CD14-positive monocyte (primary cell): ENCODE results near the gene DENND2C. TPM values are rescaled to one million over a fixed set of nuclear protein-coding genes. Genes with fewer than 3 reads are reported as not detected.

Source experiments
- DNase-seq, 3 donors: peaks; one replicate each; pipeline ENCODE4 v3.0.0-alpha.2; 2011 to 2022
- H2AFZ ChIP-seq: 2 replicates; pipeline ENCODE4 v1.6.0; 2012; ENCODE audit warnings: mild to moderate bottlenecking, low read depth, low read length, inconsistent platforms; ENCODE audit not compliant: insufficient read depth, poor library complexity, severe bottlenecking
- H3K27ac ChIP-seq, 2 donors: 1 replicate in 1 of 2; 2 replicates in 1 of 2; pipeline ENCODE4 v1.5.1; 2012 to 2013; ENCODE audit warnings: low read length in 2 of 2, control low read depth in 1 of 2, inconsistent platforms in 1 of 2, low read depth in 1 of 2, mild to moderate bottlenecking in 1 of 2
- H3K27me3 ChIP-seq, 2 donors: one replicate each; pipeline versions ENCODE4 v1.6.0 to v1.6.1; 2011 to 2013; ENCODE audit warnings: low read length in 2 of 2; ENCODE audit not compliant: control insufficient read depth in 2 of 2, insufficient read depth in 2 of 2
- H3K36me3 ChIP-seq, 2 donors: replicated peaks in 1 of 2; 1 replicate in 1 of 2; 2 replicates in 1 of 2; pipeline versions ENCODE4 v1.5.1 to v1.6.1; 2012 to 2013; ENCODE audit warnings: low read length in 2 of 2, control low read depth in 1 of 2, inconsistent platforms in 1 of 2, mild to moderate bottlenecking in 1 of 2; ENCODE audit not compliant: insufficient read depth in 2 of 2, control insufficient read depth in 1 of 2
- H3K4me1 ChIP-seq, 2 donors: 1 replicate in 1 of 2; 2 replicates in 1 of 2; pipeline versions ENCODE4 v1.5.1 to v1.6.1; 2012 to 2013; ENCODE audit warnings: low read length in 2 of 2, control low read depth in 1 of 2, inconsistent platforms in 1 of 2, mild to moderate bottlenecking in 1 of 2, moderate library complexity in 1 of 2; ENCODE audit not compliant: insufficient read depth in 2 of 2, control insufficient read depth in 1 of 2
- H3K4me2 ChIP-seq: replicated peaks from 2 replicates; pipeline ENCODE3; 2012; ENCODE audit warnings: low read length, moderate library complexity, mild to moderate bottlenecking; ENCODE audit not compliant: poor library complexity, severe bottlenecking; ENCODE audit errors: extremely low read depth
- H3K4me3 ChIP-seq, 3 experiments: fragments of 200-600 bp in 1 of 3; sonication (generic) in 1 of 3; replicated peaks in 1 of 3; 1 replicate in 2 of 3; 2 replicates in 1 of 3; pipeline ENCODE4 v1.5.1; 2011 to 2013; ENCODE audit warnings: low read length in 3 of 3, mild to moderate bottlenecking in 3 of 3, control low read depth in 2 of 3, low read depth in 2 of 3, inconsistent platforms in 1 of 3, moderate library complexity in 1 of 3
- H3K79me2 ChIP-seq: 2 replicates; pipeline ENCODE4 v1.6.0; 2012; ENCODE audit warnings: mild to moderate bottlenecking, control low read depth, inconsistent platforms, low read length, moderate library complexity; ENCODE audit not compliant: insufficient read depth
- H3K9ac ChIP-seq: 2 replicates; pipeline ENCODE4 v1.6.0; 2017; ENCODE audit warnings: low read length, mild to moderate bottlenecking; ENCODE audit not compliant: insufficient read depth, poor library complexity, severe bottlenecking
- H3K9me3 ChIP-seq, 2 donors: replicated peaks in 1 of 2; 1 replicate in 1 of 2; 2 replicates in 1 of 2; pipeline versions ENCODE4 v1.5.1 to v1.6.1; 2012 to 2013; ENCODE audit warnings: low read length in 2 of 2, control low read depth in 1 of 2; ENCODE audit not compliant: control insufficient read depth in 1 of 2, insufficient read depth in 1 of 2
- H4K20me1 ChIP-seq: 2 replicates; pipeline ENCODE4 v1.6.0; 2012; ENCODE audit warnings: mild to moderate bottlenecking, low read length, control low read depth, moderate library complexity; ENCODE audit not compliant: insufficient read depth
- H3K27ac Mint-ChIP-seq, 7 donors: one replicate each; pipeline ENCODE4 v1.8.0; 2020; ENCODE audit warnings: mild to moderate bottlenecking in 7 of 7, mixed read lengths in 7 of 7, moderate library complexity in 6 of 7, inconsistent platforms in 2 of 7
- H3K27me3 Mint-ChIP-seq, 3 donors: one replicate each; pipeline ENCODE4 v1.8.0; 2021 to 2022; ENCODE audit warnings: low read depth in 3 of 3, mild to moderate bottlenecking in 3 of 3, mixed read lengths in 3 of 3, moderate library complexity in 3 of 3, inconsistent platforms in 1 of 3
- H3K36me3 Mint-ChIP-seq, 2 donors: one replicate each; pipeline ENCODE4 v1.8.0; 2020; ENCODE audit warnings: mixed read lengths in 2 of 2, inconsistent platforms in 1 of 2, mild to moderate bottlenecking in 1 of 2
- H3K4me1 Mint-ChIP-seq: one replicate; pipeline ENCODE4 v1.8.0; 2020; ENCODE audit warnings: mild to moderate bottlenecking, mixed read lengths
- H3K4me3 Mint-ChIP-seq, 2 donors: one replicate each; pipeline ENCODE4 v1.8.0; 2020; ENCODE audit warnings: mild to moderate bottlenecking in 2 of 2, mixed read lengths in 2 of 2, moderate library complexity in 1 of 2
- H3K9me3 Mint-ChIP-seq, 7 donors: one replicate each; pipeline ENCODE4 v1.8.0; 2020 to 2022; ENCODE audit warnings: mixed read lengths in 7 of 7, mild to moderate bottlenecking in 6 of 7, moderate library complexity in 6 of 7, inconsistent platforms in 2 of 7
- WGBS: methylation state at CpG from one replicate; pipeline ENCODE4 v1.1.5; 2013; ENCODE audit warnings: missing lambda C conversion rate; ENCODE audit not compliant: insufficient coverage; 5-methylcytosine and 5-hydroxymethylcytosine counted together
- intact Hi-C, 2 donors: fragments of 100-400 bp; cut with micrococcal nuclease; formaldehyde crosslinking; loops; one replicate each; pipeline versions ENCODE4 v1.15.0 to v1.15.1; 2023
- polyA plus RNA-seq, 3 donors: library from polyadenylated mRNA; depleted of rRNA in 1 of 3; unstranded in 2 of 3; stranded (reverse) in 1 of 3; fragments of 300-500 nt in 2 of 3; fragments of >200 nt in 1 of 3; fragmentation: Illumina TruSeq in 2 of 3; gene quantifications; 1 replicate in 2 of 3; 2 replicates in 1 of 3; pipeline ENCODE4 v1.2.3, GENCODE V29; 2012 to 2021
- TF ChIP-seq, protein P1 (sequence below): fragments of 200-600 bp; IDR thresholded peaks from one replicate; pipeline ENCODE4 v1.8.0; 2022; ENCODE audit warnings: antibody characterized with exemption, mild to moderate bottlenecking

DENND2C gene
- polyA plus RNA-seq, 3 donors, result 0.03 to 0.07 (median 0.06) TPM

DNA sequence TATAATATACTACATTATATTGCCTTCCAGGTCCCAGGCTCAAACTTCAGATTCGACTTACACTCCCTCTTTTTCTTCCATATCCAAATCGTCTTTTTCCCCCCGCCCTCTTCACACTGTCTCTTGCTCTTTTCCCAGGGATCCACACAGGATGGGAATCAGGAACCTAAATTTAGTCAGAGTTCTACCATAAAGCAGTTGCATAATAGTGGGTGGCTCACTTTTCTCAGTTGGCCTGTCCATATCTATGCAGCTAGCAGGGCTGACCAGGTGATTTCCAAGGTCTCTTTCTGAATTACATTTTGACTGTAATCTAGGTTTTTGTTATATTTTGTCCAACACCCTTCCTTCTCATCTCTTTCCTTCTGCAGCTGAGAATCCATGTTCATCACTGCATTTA is 80.7 kb downstream of the DENND2C start:
- Histone ChIP-seq H3K4me1 (no peaks in the 10 kb centered on the region), H3K79me2 (no peaks in the 10 kb centered on the region), H3K4me3 (no peak overlapping the region), H4K20me1 (no peaks in the 10 kb centered on the region), H3K9me3 (no peaks in the 10 kb centered on the region), H3K9ac (no peak overlapping the region), H2AFZ (no peak overlapping the region), H3K27ac (no peak overlapping the region), H3K4me2 (no peak overlapping the region), H3K27me3 (peaks cover 8 to 17% of the 10 kb centered on the region in 2 donors), H3K36me3 (no peaks in the 10 kb centered on the region)
- WGBS, result 95% methylated on average over 3 of the region's 3 CpGs
- intact Hi-C loops, result loop anchor here (5.0 to 10.0 kb wide), 4 partner anchors 74 to 183 kb away; partner anchors contain the start of gene TRIM33 (in 1 of the 2)
- no peak for DNase-seq
- TF ChIP-seq, protein P1, sequence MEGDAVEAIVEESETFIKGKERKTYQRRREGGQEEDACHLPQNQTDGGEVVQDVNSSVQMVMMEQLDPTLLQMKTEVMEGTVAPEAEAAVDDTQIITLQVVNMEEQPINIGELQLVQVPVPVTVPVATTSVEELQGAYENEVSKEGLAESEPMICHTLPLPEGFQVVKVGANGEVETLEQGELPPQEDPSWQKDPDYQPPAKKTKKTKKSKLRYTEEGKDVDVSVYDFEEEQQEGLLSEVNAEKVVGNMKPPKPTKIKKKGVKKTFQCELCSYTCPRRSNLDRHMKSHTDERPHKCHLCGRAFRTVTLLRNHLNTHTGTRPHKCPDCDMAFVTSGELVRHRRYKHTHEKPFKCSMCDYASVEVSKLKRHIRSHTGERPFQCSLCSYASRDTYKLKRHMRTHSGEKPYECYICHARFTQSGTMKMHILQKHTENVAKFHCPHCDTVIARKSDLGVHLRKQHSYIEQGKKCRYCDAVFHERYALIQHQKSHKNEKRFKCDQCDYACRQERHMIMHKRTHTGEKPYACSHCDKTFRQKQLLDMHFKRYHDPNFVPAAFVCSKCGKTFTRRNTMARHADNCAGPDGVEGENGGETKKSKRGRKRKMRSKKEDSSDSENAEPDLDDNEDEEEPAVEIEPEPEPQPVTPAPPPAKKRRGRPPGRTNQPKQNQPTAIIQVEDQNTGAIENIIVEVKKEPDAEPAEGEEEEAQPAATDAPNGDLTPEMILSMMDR, result no peak
- Mint-ChIP-seq H3K4me1 (no peaks in the 10 kb centered on the region), H3K27me3 (peaks cover 10 to 27% (median 14%) of the 10 kb centered on the region in 3 donors), H3K4me3 (no peak overlapping the region), H3K9me3 (no peaks in the 10 kb centered on the region), H3K27ac (peak overlapping the region in 1 of 7 donors; percentile 62), H3K36me3 (no peaks in the 10 kb centered on the region)

DNA sequence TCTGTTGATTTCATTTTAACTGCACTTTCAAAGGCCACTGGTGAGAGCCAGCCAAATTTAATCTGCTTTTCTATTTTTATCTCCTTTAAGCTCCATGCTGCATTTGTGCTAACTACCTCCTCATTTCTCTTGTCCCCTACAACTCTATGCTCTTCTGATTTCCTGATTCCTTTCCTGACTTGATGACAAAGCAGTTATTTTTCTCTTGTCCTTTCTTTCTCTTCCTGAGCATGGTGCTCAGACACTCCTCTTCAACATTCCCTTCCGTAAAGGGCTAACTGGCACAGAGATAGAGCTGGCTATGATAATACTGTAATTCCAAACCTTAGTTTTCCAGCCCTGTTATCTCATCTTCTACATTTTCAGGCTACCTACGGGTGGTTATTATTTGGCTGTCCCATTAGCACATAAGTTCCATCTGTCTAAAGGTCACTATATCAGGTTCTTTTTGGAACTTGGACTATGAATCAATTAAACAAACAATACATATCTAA is 81.6 kb downstream of the DENND2C start:
- H3K27ac ChIP-seq, result no peak overlapping the region
- Mint-ChIP-seq H3K36me3 (peaks cover 0 to 1% of the 10 kb centered on the region in 2 donors), H3K4me1 (no peaks in the 10 kb centered on the region), H3K9me3 (no peaks in the 10 kb centered on the region), H3K4me3 (peak overlapping the region in 1 of 2 donors; percentile 6), H3K27me3 (peaks cover 14 to 32% (median 19%) of the 10 kb centered on the region in 3 donors), H3K27ac (no peak overlapping the region)
- 88% methylated on average over 1 of the region's 2 CpGs for WGBS
- H3K9me3 ChIP-seq, result no peaks in the 10 kb centered on the region
- TF ChIP-seq, protein P1, result no peak
- H2AFZ ChIP-seq, result peak overlapping the region; percentile 29
- no peaks in the 10 kb centered on the region for H4K20me1 ChIP-seq
- DNase-seq, result no peak
- H3K79me2 ChIP-seq, result no peaks in the 10 kb centered on the region
- H3K27me3 ChIP-seq, result peaks cover 8 to 10% of the 10 kb centered on the region in 2 donors
- no peak overlapping the region for H3K4me2 ChIP-seq
- H3K36me3 ChIP-seq, result no peaks in the 10 kb centered on the region
- no peaks in the 10 kb centered on the region for H3K4me1 ChIP-seq
- no peak overlapping the region for H3K9ac ChIP-seq
- intact Hi-C loops, result loop anchor here (5.0 to 10.0 kb wide), 4 partner anchors 73 to 184 kb away; partner anchors contain the start of gene TRIM33 (in 1 of the 2)
- H3K4me3 ChIP-seq, result no peak overlapping the region
